BLaER1 (cell line): Measurements from ENCODE around the gene CD8A.
"Not testable (repeated sequence)": the region's sequence is repeated elsewhere in the genome, so short reads cannot be mapped to it uniquely, and the experiment has no call there.

Source experiments
- H3K27ac ChIP-seq: shearing (Covaris generic); formaldehyde crosslinking; 2 replicates; pipeline ENCODE4 v1.8.1; 2022
- H3K27me3 ChIP-seq: shearing (Covaris generic); formaldehyde crosslinking; 2 replicates; pipeline ENCODE4 v1.8.1; 2022
- H3K36me3 ChIP-seq: shearing (Covaris generic); formaldehyde crosslinking; 2 replicates; pipeline ENCODE4 v1.8.1; 2022
- H3K4me1 ChIP-seq: shearing (Covaris generic); formaldehyde crosslinking; 2 replicates; pipeline ENCODE4 v1.8.1; 2022
- H3K4me2 ChIP-seq: shearing (Covaris generic); formaldehyde crosslinking; 2 replicates; pipeline ENCODE4 v1.8.1; 2022
- H3K4me3 ChIP-seq: shearing (Covaris generic); formaldehyde crosslinking; 2 replicates; pipeline ENCODE4 v1.8.1; 2022
- H3K9ac ChIP-seq: shearing (Covaris generic); formaldehyde crosslinking; 2 replicates; pipeline ENCODE4 v1.8.1; 2022
- H3K9me3 ChIP-seq: shearing (Covaris generic); formaldehyde crosslinking; 2 replicates; pipeline ENCODE4 v1.8.1; 2022
- H4K20me1 ChIP-seq: shearing (Covaris generic); formaldehyde crosslinking; 2 replicates; pipeline ENCODE4 v1.8.1; 2022
- Cebpa-rat ChIP-seq: shearing (Covaris generic); IDR thresholded peaks from 2 replicates; pipeline ENCODE4 v1.8.1; 2022

Gene CD8A

GRCh38 chr2:86790676-86791572 is at the start of gene CD8A:
TSS of gene CD8A (minus strand) at chr2:86790913. CDS start at chr2:86790825, 88 bp downstream.
- Histone ChIP-seq H3K27ac (no peak within 1 kb of the TSS), H3K4me3 (peak within 1 kb of the TSS; percentile 54), H3K4me2 (peak within 1 kb of the TSS; percentile 64), H3K9me3 (peaks cover 28% of the 10 kb centered on the region), H4K20me1 (peaks cover 16% of the 10 kb centered on the region), H3K27me3 (peaks cover 57% of the 10 kb centered on the region), H3K36me3 (no peaks in the 10 kb centered on the region), H3K9ac (no peak within 1 kb of the TSS), H3K4me1 (peaks cover 22% of the 10 kb centered on the region)
- no peak for TF ChIP-seq Cebpa-rat

- not testable (repeated sequence) for H3K27ac ChIP-seq
These were observed 49.3 kb upstream of the CD8A start for GRCh38 chr2:86839871-86840548.

GRCh38 chr2:86839455-86839854 is 48.7 kb upstream of the CD8A start:
- not testable (repeated sequence) for H3K4me1 ChIP-seq, H3K9me3 ChIP-seq, H3K27ac ChIP-seq, H3K4me2 ChIP-seq, H3K4me3 ChIP-seq, H3K9ac ChIP-seq, H3K36me3 ChIP-seq, H4K20me1 ChIP-seq, H3K27me3 ChIP-seq

More at GRCh38 chr2:86839871-86840548, 49.3 kb upstream of the CD8A start:
- H3K36me3 ChIP-seq, H3K27me3 ChIP-seq, H3K4me1 ChIP-seq, H3K9me3 ChIP-seq, H3K4me3 ChIP-seq, H3K9ac ChIP-seq, H4K20me1 ChIP-seq, H3K4me2 ChIP-seq: not testable (repeated sequence)

- not testable (repeated sequence) for H3K9ac ChIP-seq, H3K4me2 ChIP-seq, H3K27ac ChIP-seq, H4K20me1 ChIP-seq, H3K4me3 ChIP-seq, H3K27me3 ChIP-seq, H3K9me3 ChIP-seq, H3K36me3 ChIP-seq, H3K4me1 ChIP-seq
These were observed 47.0 kb upstream of the CD8A start for GRCh38 chr2:86837714-86838113.

GRCh38 chr2:86836915-86837695 is 46.4 kb upstream of the CD8A start:
- H3K36me3 ChIP-seq, H3K9ac ChIP-seq, H3K27me3 ChIP-seq, H3K4me2 ChIP-seq, H3K27ac ChIP-seq, H3K4me1 ChIP-seq, H3K4me3 ChIP-seq, H4K20me1 ChIP-seq, H3K9me3 ChIP-seq: not testable (repeated sequence)

GRCh38 chr2:86835548-86835889 is 44.8 kb upstream of the CD8A start:
- H4K20me1 ChIP-seq, H3K27ac ChIP-seq, H3K4me3 ChIP-seq, H3K36me3 ChIP-seq, H3K4me1 ChIP-seq, H3K9ac ChIP-seq, H3K27me3 ChIP-seq, H3K9me3 ChIP-seq, H3K4me2 ChIP-seq: not testable (repeated sequence)

GRCh38 chr2:86833315-86833714 is 42.6 kb upstream of the CD8A start:
- no peak overlapping the region for H3K9ac ChIP-seq
- no peaks in the 10 kb centered on the region for H3K4me1 ChIP-seq
- H3K27me3 ChIP-seq = no peaks in the 10 kb centered on the region
- H3K9me3 ChIP-seq = no peaks in the 10 kb centered on the region
- H3K27ac ChIP-seq = no peak overlapping the region
- no peaks in the 10 kb centered on the region for H3K36me3 ChIP-seq
- no peak for TF ChIP-seq Cebpa-rat
- no peak overlapping the region for H3K4me2 ChIP-seq
- no peak overlapping the region for H3K4me3 ChIP-seq
- no peaks in the 10 kb centered on the region for H4K20me1 ChIP-seq

GRCh38 chr2:86832334-86833096 is 41.8 kb upstream of the CD8A start:
- H3K27ac ChIP-seq = no peak overlapping the region
- no peak overlapping the region for H3K4me2 ChIP-seq
- H3K9me3 ChIP-seq = no peaks in the 10 kb centered on the region
- no peaks in the 10 kb centered on the region for H3K4me1 ChIP-seq
- no peaks in the 10 kb centered on the region for H4K20me1 ChIP-seq
- no peak overlapping the region for H3K4me3 ChIP-seq
- H3K9ac ChIP-seq = no peak overlapping the region
- H3K36me3 ChIP-seq = no peaks in the 10 kb centered on the region
- no peak for TF ChIP-seq Cebpa-rat
- no peaks in the 10 kb centered on the region for H3K27me3 ChIP-seq

- H4K20me1 ChIP-seq = no peaks in the 10 kb centered on the region
- no peak overlapping the region for H3K9ac ChIP-seq
- peaks cover 1% of the 10 kb centered on the region for H3K27me3 ChIP-seq
- no peaks in the 10 kb centered on the region for H3K36me3 ChIP-seq
- no peaks in the 10 kb centered on the region for H3K9me3 ChIP-seq
- no peak overlapping the region for H3K27ac ChIP-seq
- H3K4me2 ChIP-seq = no peak overlapping the region
- no peak overlapping the region for H3K4me3 ChIP-seq
- H3K4me1 ChIP-seq = peaks cover under 1% of the 10 kb centered on the region
- no peak for TF ChIP-seq Cebpa-rat
These were observed 40.8 kb upstream of the CD8A start for GRCh38 chr2:86831537-86831936.
